H9 (cell line): ENCODE data around the gene DACT3. TPM values are rescaled to one million over a fixed set of nuclear protein-coding genes. Genes with fewer than 3 reads are reported as not detected.
A peak's percentile ranks its signal among the peaks of the same experiment; 100 is the strongest.

ENCODE experiments used
- DNase-seq: peaks from one replicate; pipeline ENCODE4 v3.0.0-alpha.2; 2017
- H2AFZ ChIP-seq: one replicate; pipeline ENCODE4 v1.6.1; 2013; ENCODE audit warnings: mild to moderate bottlenecking, low read length, control low read depth, moderate library complexity
- H2AK5ac ChIP-seq: 2 replicates; pipeline ENCODE4 v1.6.1; 2013; ENCODE audit warnings: low read length, control low read depth, mixed read lengths; ENCODE audit not compliant: insufficient read length
- H2BK120ac ChIP-seq: one replicate; pipeline ENCODE4 v1.6.1; 2013; ENCODE audit warnings: low read depth, mild to moderate bottlenecking, low read length, control low read depth, inconsistent platforms; ENCODE audit not compliant: poor library complexity, severe bottlenecking
- H2BK12ac ChIP-seq: 2 replicates; pipeline ENCODE4 v1.6.1; 2013; ENCODE audit warnings: low read length, control low read depth, mixed read lengths, low read depth; ENCODE audit not compliant: insufficient read length
- H2BK15ac ChIP-seq: 2 replicates; pipeline ENCODE4 v1.6.1; 2013; ENCODE audit warnings: low read depth, low read length, control low read depth
- H2BK20ac ChIP-seq: one replicate; pipeline ENCODE4 v1.6.1; 2013; ENCODE audit warnings: low read depth, mild to moderate bottlenecking, low read length, control low read depth, inconsistent platforms; ENCODE audit not compliant: poor library complexity, severe bottlenecking
- H2BK5ac ChIP-seq: 2 replicates; pipeline ENCODE4 v1.6.1; 2013; ENCODE audit warnings: low read length, control low read depth, mixed read lengths; ENCODE audit not compliant: insufficient read length
- H3K14ac ChIP-seq: 2 replicates; pipeline ENCODE4 v1.6.1; 2013; ENCODE audit warnings: low read length, control low read depth; ENCODE audit not compliant: insufficient read depth
- H3K18ac ChIP-seq: 2 replicates; pipeline ENCODE4 v1.6.1; 2013; ENCODE audit warnings: low read depth, mild to moderate bottlenecking, mixed read lengths, low read length, control low read depth; ENCODE audit not compliant: insufficient read length
- H3K23ac ChIP-seq: 2 replicates; pipeline ENCODE4 v1.6.1; 2013; ENCODE audit warnings: low read length, control low read depth, mixed read lengths, low read depth; ENCODE audit not compliant: insufficient read length
- H3K23me2 ChIP-seq: 2 replicates; pipeline ENCODE4 v1.6.1; 2013; ENCODE audit warnings: low read depth, mild to moderate bottlenecking, mixed read lengths, low read length, control low read depth; ENCODE audit not compliant: insufficient read length, poor library complexity, severe bottlenecking
- H3K27ac ChIP-seq: 2 replicates; pipeline ENCODE4 v1.5.1; 2013; ENCODE audit warnings: low read length, control low read depth, mixed read lengths, low read depth; ENCODE audit not compliant: insufficient read length
- H3K27me3 ChIP-seq: 2 replicates; pipeline ENCODE4 v1.6.1; 2013; ENCODE audit warnings: low read length, control low read depth, inconsistent platforms; ENCODE audit not compliant: insufficient read depth
- H3K4ac ChIP-seq: 2 replicates; pipeline ENCODE4 v1.6.1; 2013; ENCODE audit warnings: low read depth, mild to moderate bottlenecking, control low read depth, inconsistent platforms, low read length, moderate library complexity
- H3K4me1 ChIP-seq: 2 replicates; pipeline ENCODE4 v1.6.1; 2013; ENCODE audit warnings: low read length, control low read depth, inconsistent platforms; ENCODE audit not compliant: insufficient read depth
- H3K4me2 ChIP-seq: 2 replicates; pipeline ENCODE4 v1.6.1; 2013; ENCODE audit warnings: low read length, control low read depth, mixed read lengths; ENCODE audit not compliant: insufficient read length, insufficient read depth
- H3K56ac ChIP-seq: 2 replicates; pipeline ENCODE4 v1.6.1; 2013; ENCODE audit warnings: low read depth, mild to moderate bottlenecking, mixed read lengths, low read length, control low read depth; ENCODE audit not compliant: insufficient read length
- H3K79me1 ChIP-seq: 2 replicates; pipeline ENCODE4 v1.6.1; 2013; ENCODE audit warnings: low read depth, mild to moderate bottlenecking, moderate library complexity, low read length, control low read depth, inconsistent platforms; ENCODE audit not compliant: insufficient read depth, poor library complexity, severe bottlenecking
- H3K79me2 ChIP-seq: 2 replicates; pipeline ENCODE4 v1.6.1; 2013; ENCODE audit warnings: low read length, control low read depth, inconsistent platforms; ENCODE audit not compliant: insufficient read depth
- H3K9ac ChIP-seq: 2 replicates; pipeline ENCODE4 v1.6.1; 2013; ENCODE audit warnings: low read length, control low read depth, mixed read lengths; ENCODE audit not compliant: insufficient read length; ENCODE audit errors: extremely low read depth
- H3K9me3 ChIP-seq: one replicate; pipeline ENCODE4 v1.6.1; 2013; ENCODE audit warnings: low read depth, low read length, inconsistent platforms; ENCODE audit not compliant: control insufficient read depth
- H3T11ph ChIP-seq: one replicate; pipeline ENCODE4 v1.6.1; 2013; ENCODE audit warnings: mild to moderate bottlenecking, low read length, control low read depth, inconsistent platforms
- H4K20me1 ChIP-seq: one replicate; pipeline ENCODE4 v1.6.1; 2013; ENCODE audit not compliant: control insufficient read depth, insufficient read length, insufficient read depth
- H4K5ac ChIP-seq: 2 replicates; pipeline ENCODE4 v1.6.1; 2013; ENCODE audit warnings: low read depth, mild to moderate bottlenecking, mixed read lengths, low read length, control low read depth; ENCODE audit not compliant: insufficient read length
- H4K8ac ChIP-seq: replicated peaks from 2 replicates; pipeline ENCODE4 v1.6.1; 2013; ENCODE audit warnings: low read length, control low read depth, mixed read lengths, low read depth; ENCODE audit not compliant: insufficient read length
- H4K91ac ChIP-seq: 2 replicates; pipeline ENCODE4 v1.6.1; 2013; ENCODE audit warnings: low read depth, mild to moderate bottlenecking, moderate library complexity, mixed read lengths, low read length, control low read depth; ENCODE audit not compliant: insufficient read length
- H3K27ac Mint-ChIP-seq, 3 experiments: 2 replicates in 2 of 3; 3 replicates in 1 of 3; pipeline ENCODE4 v1.8.0; 2020 to 2021; ENCODE audit warnings: mixed read lengths in 3 of 3, mild to moderate bottlenecking in 1 of 3, moderate library complexity in 1 of 3
- H3K27me3 Mint-ChIP-seq: 2 replicates; pipeline ENCODE4 v1.8.0; 2021; ENCODE audit warnings: low read depth, mild to moderate bottlenecking, moderate library complexity, mixed read lengths
- H3K36me3 Mint-ChIP-seq, 3 experiments: 2 replicates in 2 of 3; 3 replicates in 1 of 3; pipeline ENCODE4 v1.8.0; 2020 to 2021; ENCODE audit warnings: low read depth in 3 of 3, mixed read lengths in 3 of 3; ENCODE audit not compliant: insufficient read depth in 1 of 3
- H3K4me1 Mint-ChIP-seq, 2 experiments: 2 replicates each; pipeline ENCODE4 v1.8.0; 2020; ENCODE audit warnings: mixed read lengths in 2 of 2
- H3K4me3 Mint-ChIP-seq, 2 experiments: 2 replicates in 1 of 2; 3 replicates in 1 of 2; pipeline ENCODE4 v1.8.0; 2020 to 2021; ENCODE audit warnings: mild to moderate bottlenecking in 2 of 2, mixed read lengths in 2 of 2, moderate library complexity in 1 of 2
- H3K9me3 Mint-ChIP-seq, 2 experiments: 2 replicates in 1 of 2; 3 replicates in 1 of 2; pipeline ENCODE4 v1.8.0; 2020; ENCODE audit warnings: mild to moderate bottlenecking in 2 of 2, mixed read lengths in 2 of 2, moderate library complexity in 1 of 2
- CTCF ChIP-seq: fragments of 200-600 bp; sonication (generic); conservative IDR thresholded peaks from 3 replicates; pipeline ENCODE4 v1.8.0; 2021; ENCODE audit warnings: antibody characterized with exemption, mild to moderate bottlenecking
- WGBS: extraction: QIAGEN DNeasy Blood & Tissue Kit; methylation state at CpG from one replicate; pipeline ENCODE4 v1.1.7; 2013; ENCODE audit warnings: missing lambda C conversion rate, low lambda C conversion rate, mixed read lengths; ENCODE audit not compliant: insufficient read length; ENCODE audit errors: extremely low coverage; 5-methylcytosine and 5-hydroxymethylcytosine counted together
- total RNA-seq: library from RNA; stranded (reverse); gene quantifications from 2 replicates; pipeline ENCODE4 v1.2.1, GENCODE V29; 2021

DACT3 gene
- total RNA-seq, 1 experiment from 2014 or later = 0.87 TPM

- H2AFZ ChIP-seq = no peak overlapping the region
- DNase-seq = no peak
- Mint-ChIP-seq H3K9me3 (no peaks in the 10 kb centered on the region), H3K4me3 (no peak overlapping the region), H3K27me3 (peaks cover 54% of the 10 kb centered on the region), H3K27ac (no peak overlapping the region), H3K36me3 (no peaks in the 10 kb centered on the region), H3K4me1 (peaks cover 5 to 13% of the 10 kb centered on the region in 2 experiments)
- H3K23me2 ChIP-seq = peaks cover 17% of the 10 kb centered on the region
- no peak overlapping the region for H4K91ac ChIP-seq
- no peak overlapping the region for H4K5ac ChIP-seq
- no peak overlapping the region for H3K56ac ChIP-seq
- H2AK5ac ChIP-seq = no peak overlapping the region
- no peaks in the 10 kb centered on the region for H3K9me3 ChIP-seq
- peak overlapping the region; percentile 63 for H3K4me2 ChIP-seq
- H2BK20ac ChIP-seq = no peak overlapping the region
- no peak overlapping the region for H2BK15ac ChIP-seq
- no peak for TF ChIP-seq CTCF
- WGBS = no CpG with 5 or more reads among the region's 49 CpGs
- no peak overlapping the region for H4K8ac ChIP-seq
- no peak overlapping the region for H2BK120ac ChIP-seq
- no peak overlapping the region for H3K18ac ChIP-seq
- H2BK12ac ChIP-seq = no peak overlapping the region
- no peak overlapping the region for H2BK5ac ChIP-seq
- no peaks in the 10 kb centered on the region for H4K20me1 ChIP-seq
- H3K27ac ChIP-seq = no peak overlapping the region
- H3K27me3 ChIP-seq = peaks cover 18% of the 10 kb centered on the region; the same call in 1 of the 2 replicates
- H3T11ph ChIP-seq = no peak overlapping the region
- H3K4me1 ChIP-seq = no peaks in the 10 kb centered on the region
- H3K4ac ChIP-seq = no peak overlapping the region
- no peak overlapping the region; the same call in 1 of the 2 replicates for H3K14ac ChIP-seq
- no peaks in the 10 kb centered on the region for H3K79me2 ChIP-seq
- H3K79me1 ChIP-seq = no peaks in the 10 kb centered on the region
- H3K9ac ChIP-seq = no peak overlapping the region
- H3K23ac ChIP-seq = no peak overlapping the region
Measured at GRCh38 chr19:46639358-46640182, 21.4 kb downstream of the DACT3 start.
